Retinal pigment epithelial cell (primary cell): ENCODE results near the gene COL11A1.
"Not testable (repeated sequence)": the region's sequence is repeated elsewhere in the genome, so short reads cannot be mapped to it uniquely, and the experiment has no call there.

Experiments
- DNase-seq: peaks from one replicate; pipeline ENCODE4 v3.0.0-alpha.2; 2010; ENCODE audit warnings: low read depth
- H3K4me3 ChIP-seq: 2 replicates; pipeline ENCODE4 v1.5.1; 2011; ENCODE audit warnings: mild to moderate bottlenecking, low read length, control low read depth, moderate library complexity
- TF ChIP-seq, protein P1 (sequence below): conservative IDR thresholded peaks from 2 replicates; pipeline ENCODE4 v1.5.1; 2011; ENCODE audit warnings: low read depth, low read length, control low read depth, inconsistent platforms

Gene COL11A1

DNA sequence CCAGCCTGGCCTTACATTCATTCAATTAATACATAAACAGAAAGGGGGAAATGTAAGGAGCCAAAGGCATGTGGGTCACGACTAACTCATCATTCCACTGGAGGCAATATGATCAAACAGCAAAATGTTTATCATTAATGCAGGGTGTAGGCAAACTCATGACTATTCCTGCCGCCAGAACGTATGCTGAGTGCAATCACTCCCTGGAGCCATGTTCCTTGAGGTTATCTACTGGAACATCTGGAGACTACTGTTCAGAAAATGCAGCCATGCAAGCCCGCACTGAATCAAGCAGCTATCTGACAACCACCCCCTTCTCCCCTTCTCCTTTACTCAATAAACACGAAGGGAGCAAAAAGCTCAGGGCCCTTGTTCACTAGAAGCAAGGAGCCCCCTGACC is 267.6 kb downstream of the COL11A1 start:
- H3K4me3 ChIP-seq = no peak overlapping the region
- TF ChIP-seq, protein P1, sequence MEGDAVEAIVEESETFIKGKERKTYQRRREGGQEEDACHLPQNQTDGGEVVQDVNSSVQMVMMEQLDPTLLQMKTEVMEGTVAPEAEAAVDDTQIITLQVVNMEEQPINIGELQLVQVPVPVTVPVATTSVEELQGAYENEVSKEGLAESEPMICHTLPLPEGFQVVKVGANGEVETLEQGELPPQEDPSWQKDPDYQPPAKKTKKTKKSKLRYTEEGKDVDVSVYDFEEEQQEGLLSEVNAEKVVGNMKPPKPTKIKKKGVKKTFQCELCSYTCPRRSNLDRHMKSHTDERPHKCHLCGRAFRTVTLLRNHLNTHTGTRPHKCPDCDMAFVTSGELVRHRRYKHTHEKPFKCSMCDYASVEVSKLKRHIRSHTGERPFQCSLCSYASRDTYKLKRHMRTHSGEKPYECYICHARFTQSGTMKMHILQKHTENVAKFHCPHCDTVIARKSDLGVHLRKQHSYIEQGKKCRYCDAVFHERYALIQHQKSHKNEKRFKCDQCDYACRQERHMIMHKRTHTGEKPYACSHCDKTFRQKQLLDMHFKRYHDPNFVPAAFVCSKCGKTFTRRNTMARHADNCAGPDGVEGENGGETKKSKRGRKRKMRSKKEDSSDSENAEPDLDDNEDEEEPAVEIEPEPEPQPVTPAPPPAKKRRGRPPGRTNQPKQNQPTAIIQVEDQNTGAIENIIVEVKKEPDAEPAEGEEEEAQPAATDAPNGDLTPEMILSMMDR = no peak

DNA sequence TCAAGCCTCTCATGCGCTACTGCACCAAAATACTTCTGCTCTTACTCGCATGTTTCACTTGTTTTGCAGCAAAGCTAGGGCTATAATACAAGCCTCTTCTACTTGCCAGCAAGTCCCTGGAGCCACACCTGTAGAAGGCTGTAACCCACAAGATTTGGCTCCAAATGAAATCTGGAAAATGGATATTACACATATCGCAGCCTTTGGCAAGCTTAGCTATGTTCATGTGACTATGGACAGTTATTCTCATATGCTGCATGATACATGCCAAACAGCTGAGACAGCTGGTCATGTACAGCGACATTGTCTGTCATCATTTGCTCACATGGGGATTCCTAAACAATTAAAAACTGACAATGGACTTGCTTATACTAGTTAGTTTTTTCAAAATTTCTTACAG is 270.3 kb downstream of the COL11A1 start:
- H3K4me3 ChIP-seq = no peak overlapping the region
- DNase-seq = no peak
- TF ChIP-seq, protein P1 = no peak

More for the DNA sequence above, 267.6 kb downstream of the COL11A1 start:
- DNase-seq = no peak

DNA sequence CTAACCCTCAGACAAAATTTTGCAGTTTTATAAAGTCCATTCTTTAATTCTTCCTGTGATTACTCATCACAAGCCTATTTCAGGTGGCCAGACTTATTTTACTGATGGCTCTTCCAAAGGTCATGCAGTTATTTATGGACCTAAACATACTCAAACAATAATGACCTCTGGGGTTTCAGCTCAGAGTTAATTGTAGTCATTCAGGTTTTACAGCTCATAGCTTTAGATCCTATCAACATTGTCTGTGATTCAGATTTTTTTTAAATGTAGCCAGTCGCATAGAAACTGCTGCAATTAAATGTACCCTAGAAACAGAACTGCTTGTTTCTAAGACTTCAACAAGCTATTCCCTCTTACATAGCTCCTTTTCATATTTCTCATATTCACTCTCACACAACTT is 270.8 kb downstream of the COL11A1 start:
- no peak for DNase-seq
- no peak overlapping the region for H3K4me3 ChIP-seq
- TF ChIP-seq, protein P1 = no peak

DNA sequence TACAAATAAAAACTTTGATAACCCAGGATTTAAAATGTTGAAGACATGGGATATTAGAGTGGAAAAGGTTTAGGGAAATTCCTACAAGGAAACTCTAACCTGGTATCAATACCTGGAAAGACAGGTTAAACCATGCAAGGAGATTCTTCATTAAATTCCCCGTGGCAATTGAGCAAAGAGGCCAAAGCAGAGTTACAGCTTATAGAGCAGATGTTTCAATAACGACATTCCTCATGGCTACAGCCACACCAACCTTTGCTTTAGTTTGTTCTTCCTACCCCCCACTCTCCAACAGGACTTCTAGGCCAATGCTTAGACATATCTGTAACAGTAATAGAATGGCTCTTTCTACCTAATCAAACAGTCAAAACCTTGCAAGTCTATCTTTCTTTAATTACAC is 271.3 kb downstream of the COL11A1 start:
- TF ChIP-seq, protein P1 = no peak
- no peak overlapping the region for H3K4me3 ChIP-seq

DNA sequence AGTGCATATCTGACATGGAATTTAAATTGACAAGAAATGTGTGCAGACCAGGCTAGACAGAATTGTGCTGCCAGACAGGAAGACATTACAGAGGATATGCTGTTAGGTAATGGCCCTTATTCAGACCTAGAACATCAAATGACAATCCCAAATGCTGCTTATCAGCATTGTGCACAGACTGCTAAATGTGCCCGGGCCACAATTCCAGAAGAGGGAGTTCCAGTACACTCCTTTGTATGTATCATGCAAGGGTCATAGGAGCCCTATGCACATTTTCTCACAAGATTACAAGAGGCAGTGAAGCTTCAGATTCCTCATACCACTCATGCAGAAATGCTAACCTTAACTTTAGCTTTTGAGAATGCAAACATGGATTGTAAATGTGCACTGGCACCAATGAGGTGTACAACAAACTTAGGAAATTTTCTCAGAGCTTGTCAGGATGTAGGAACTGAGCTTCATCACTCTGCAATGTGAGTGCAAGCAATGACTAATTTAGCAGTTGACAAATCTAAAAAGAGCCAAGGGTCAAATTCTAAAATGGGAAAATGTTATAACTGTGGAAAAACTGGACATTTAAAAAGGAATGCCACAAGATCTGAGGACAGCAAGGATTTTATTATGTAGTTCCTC is 273.5 kb downstream of the COL11A1 start:
- TF ChIP-seq, protein P1 = no peak
- H3K4me3 ChIP-seq = no peak overlapping the region
- DNase-seq = no peak

More for the DNA sequence above, 271.3 kb downstream of the COL11A1 start:
- no peak for DNase-seq

DNA sequence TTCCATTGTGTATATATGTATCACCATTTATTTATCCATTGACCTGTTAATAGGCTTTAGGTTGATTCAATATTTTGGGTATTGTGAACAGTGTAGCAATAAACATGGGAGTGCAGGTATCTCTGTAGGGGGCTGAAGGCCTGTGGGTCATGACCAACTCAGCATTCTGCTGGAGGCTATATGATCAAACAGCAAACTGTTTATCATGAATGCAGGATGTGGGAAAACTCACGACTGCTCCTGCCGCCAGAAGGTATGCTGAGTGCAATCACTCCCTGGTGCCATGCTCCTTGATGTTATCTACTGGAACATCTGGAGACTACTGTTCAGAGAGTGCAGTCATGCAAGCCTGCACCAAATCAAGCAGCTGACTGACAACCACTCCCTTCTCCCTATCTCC is 275.2 kb downstream of the COL11A1 start:
- no peak for DNase-seq
- TF ChIP-seq, protein P1 = no peak
- no peak overlapping the region for H3K4me3 ChIP-seq

DNA sequence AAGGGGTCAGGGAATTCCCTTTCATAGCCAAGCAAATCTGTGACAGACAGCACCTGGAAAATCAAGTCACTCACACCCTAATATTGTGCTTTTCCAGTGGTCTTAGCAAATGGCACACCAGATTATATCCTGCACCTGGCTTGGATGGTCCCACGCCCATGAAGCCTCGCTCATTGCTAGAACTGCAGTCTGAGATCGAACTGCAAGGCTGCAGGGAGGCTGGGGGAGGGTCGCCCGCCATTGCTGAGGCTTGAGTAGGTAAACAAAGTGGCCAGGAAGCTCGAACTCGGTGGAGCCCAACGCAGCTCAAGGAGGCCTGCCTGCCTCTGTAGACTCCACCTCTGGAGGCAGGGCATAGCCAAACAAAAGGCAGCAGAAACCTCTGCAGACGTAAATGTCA is 281.6 kb downstream of the COL11A1 start:
- not testable (repeated sequence) for DNase-seq, H3K4me3 ChIP-seq
